Eye (tissue), 1 donor: ENCODE results near the gene DNTT.

Experiments used
- DNase-seq: peaks from one replicate; pipeline ENCODE4 v3.0.0-alpha.2; 2015

DNTT gene

GRCh38 chr10:96384506-96384905, 80.3 kb downstream of the DNTT start:
- DNase-seq, result no peak

GRCh38 chr10:96387161-96387560, 82.9 kb downstream of the DNTT start:
- DNase-seq, result no peak

- DNase-seq, result no peak
These were observed 83.4 kb downstream of the DNTT start for GRCh38 chr10:96387601-96388000.
